Stimulated activated naive CD8-positive, alpha-beta T cell treated with anti-CD3 and anti-CD28 coated beads, Interleukin-15, amount 100 ng/mL, for 72 hours (primary cell): Measurements from ENCODE around the gene TBL1Y.
A peak's percentile ranks its signal among the peaks of the same experiment; 100 is the strongest.

ENCODE experiments used
- ATAC-seq: fragments of 150-1000 bp; cut with Tn5 transposase; 2 replicates; pipeline ENCODE4 v1.10.0; 2021; ENCODE audit warnings: mild to moderate bottlenecking, moderate library complexity
- DNase-seq, 2 donors: peaks; one replicate each; pipeline ENCODE4 v3.0.0; 2021 to 2022
- H3K27ac Mint-ChIP-seq, 2 donors: one replicate each; pipeline ENCODE4 v1.8.0; 2022; ENCODE audit warnings: mild to moderate bottlenecking in 2 of 2, mixed read lengths in 2 of 2, moderate library complexity in 2 of 2
- H3K27me3 Mint-ChIP-seq: one replicate; pipeline ENCODE4 v1.8.0; 2022; ENCODE audit warnings: mixed read lengths
- H3K4me1 Mint-ChIP-seq: one replicate; pipeline ENCODE4 v1.8.0; 2022; ENCODE audit warnings: mild to moderate bottlenecking, mixed read lengths
- H3K4me3 Mint-ChIP-seq, 2 donors: one replicate each; pipeline ENCODE4 v1.8.0; 2022; ENCODE audit warnings: mild to moderate bottlenecking in 2 of 2, mixed read lengths in 2 of 2, moderate library complexity in 1 of 2
- H3K9me3 Mint-ChIP-seq, 2 donors: one replicate each; pipeline ENCODE4 v1.8.0; 2022; ENCODE audit warnings: mixed read lengths in 2 of 2

TBL1Y gene

DNA sequence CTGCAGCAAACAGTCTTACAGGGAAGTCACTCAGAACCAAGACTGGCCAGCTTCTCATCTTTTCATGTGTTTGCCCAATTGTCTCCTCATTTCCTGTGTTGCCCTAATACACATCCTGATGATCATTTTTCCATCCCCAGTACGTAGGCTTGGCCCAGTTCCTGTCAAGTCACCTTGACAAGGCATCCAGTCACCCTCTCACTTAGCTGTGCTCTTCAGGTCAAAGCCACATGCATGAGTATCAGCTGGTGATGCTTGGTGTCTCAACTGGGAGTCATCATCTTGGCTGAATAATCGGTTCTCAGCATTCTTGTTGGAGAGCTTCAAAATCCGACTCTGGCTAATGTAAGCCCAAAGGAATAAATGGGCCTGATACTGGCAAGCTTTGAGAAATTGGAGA, 186.5 kb downstream of the TBL1Y start:
- H3K4me1 Mint-ChIP-seq, result peaks cover 2% of the 10 kb centered on the region
- H3K9me3 Mint-ChIP-seq, result no peaks in the 10 kb centered on the region
- H3K27ac Mint-ChIP-seq, result no peak overlapping the region
- no peak for ATAC-seq
- DNase-seq, result no peak
- no peaks in the 10 kb centered on the region for H3K27me3 Mint-ChIP-seq
- H3K4me3 Mint-ChIP-seq, result no peak overlapping the region

DNA sequence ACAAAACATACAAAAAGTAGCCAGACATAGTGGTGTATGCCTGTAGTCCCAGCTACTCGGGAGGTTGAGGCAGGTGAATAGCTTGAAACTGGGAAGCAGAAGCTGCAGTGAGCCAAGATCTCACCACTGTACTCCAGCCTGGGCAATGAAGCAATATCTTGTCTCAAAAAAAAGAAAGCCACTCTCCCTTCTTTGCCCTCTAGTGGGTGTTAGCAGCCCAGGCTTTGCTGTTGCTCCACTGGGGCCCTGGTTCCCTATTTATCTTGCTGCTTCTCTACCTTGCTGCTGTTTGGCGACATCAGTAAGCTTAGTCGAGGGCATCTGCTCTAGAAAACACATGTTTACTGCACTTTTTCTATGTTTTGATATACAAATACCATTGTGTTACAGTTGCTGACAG, 189.2 kb downstream of the TBL1Y start:
- H3K9me3 Mint-ChIP-seq, result no peaks in the 10 kb centered on the region
- no peak for DNase-seq
- no peaks in the 10 kb centered on the region for H3K27me3 Mint-ChIP-seq
- peak; percentile 37 for ATAC-seq
- H3K4me3 Mint-ChIP-seq, result no peak overlapping the region
- H3K4me1 Mint-ChIP-seq, result peaks cover 7% of the 10 kb centered on the region
- no peak overlapping the region for H3K27ac Mint-ChIP-seq

DNA sequence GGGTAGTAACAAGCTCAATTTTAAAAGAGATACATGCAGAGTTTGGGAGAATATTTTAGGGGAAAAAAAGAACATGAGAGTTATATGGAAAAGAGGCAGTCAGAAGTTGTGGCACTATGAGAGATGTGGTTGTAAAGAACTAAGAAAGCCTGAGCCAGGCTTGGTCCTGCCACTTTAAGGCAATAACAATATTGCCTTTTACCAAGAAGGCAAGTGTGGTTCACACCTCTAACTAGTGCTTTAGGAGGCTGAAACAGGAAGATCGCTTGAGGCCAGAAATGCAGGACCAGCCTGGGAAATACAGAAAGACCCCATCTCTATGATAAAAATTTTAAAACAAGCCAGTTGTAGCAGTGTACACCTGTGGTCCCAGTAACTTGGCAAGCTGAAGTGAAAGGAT, 192.2 kb downstream of the TBL1Y start:
- peaks cover 18% of the 10 kb centered on the region for H3K4me1 Mint-ChIP-seq
- H3K27ac Mint-ChIP-seq, result peak overlapping the region in 1 of 2 donors; percentile 0
- H3K9me3 Mint-ChIP-seq, result no peaks in the 10 kb centered on the region
- ATAC-seq, result no peak
- no peak for DNase-seq
- H3K4me3 Mint-ChIP-seq, result no peak overlapping the region
- no peaks in the 10 kb centered on the region for H3K27me3 Mint-ChIP-seq

DNA sequence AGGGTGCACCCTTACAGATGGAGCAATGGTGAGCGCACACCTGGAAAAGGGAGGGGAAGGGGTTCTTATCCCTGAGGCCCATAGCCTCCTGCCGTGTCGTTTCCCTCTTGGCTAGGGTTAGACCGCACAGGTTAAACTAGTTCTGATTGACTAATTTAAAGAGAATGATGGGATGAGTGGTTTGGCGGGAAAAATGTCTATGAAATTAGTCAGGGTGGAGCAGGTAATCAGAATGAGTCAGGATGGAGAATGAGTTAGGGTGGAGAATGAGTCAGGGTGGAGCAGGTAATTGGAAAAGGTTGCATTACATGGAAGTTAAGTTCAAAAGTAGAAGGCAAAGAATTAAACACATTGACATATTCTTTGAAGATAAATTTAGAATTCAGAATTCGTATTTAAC, 196.7 kb downstream of the TBL1Y start:
- Mint-ChIP-seq H3K27ac (peak overlapping the region in 1 of 2 donors; percentile 16), H3K4me1 (peaks cover 25% of the 10 kb centered on the region), H3K4me3 (no peak overlapping the region), H3K9me3 (no peaks in the 10 kb centered on the region), H3K27me3 (no peaks in the 10 kb centered on the region)
- ATAC-seq (peak; percentile 51), DNase-seq (no peak)

DNA sequence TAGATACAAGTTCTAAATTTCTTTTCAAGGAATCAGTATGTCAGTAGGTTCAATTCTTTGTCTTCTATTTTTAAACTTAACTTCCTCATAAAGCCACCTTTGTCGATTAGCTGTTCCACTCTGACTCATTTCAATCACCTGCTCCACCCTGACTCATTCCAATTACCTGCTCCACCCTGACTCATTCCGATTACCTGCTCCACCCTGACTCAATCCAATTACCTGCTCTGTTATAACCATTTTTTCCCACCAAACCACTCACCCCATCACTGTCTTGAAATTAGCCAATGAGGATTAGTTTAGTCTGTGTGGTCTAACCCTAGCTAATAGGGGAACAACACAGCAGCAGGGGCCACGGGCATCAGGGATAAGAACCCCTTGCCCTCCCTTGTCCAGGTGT, 199.6 kb downstream of the TBL1Y start:
- ATAC-seq (no peak), DNase-seq (no peak)
- H3K9me3 Mint-ChIP-seq, result no peaks in the 10 kb centered on the region
- H3K27me3 Mint-ChIP-seq, result no peaks in the 10 kb centered on the region
- peak overlapping the region in 1 of 2 donors; percentile 6 for H3K27ac Mint-ChIP-seq
- peaks cover 21% of the 10 kb centered on the region for H3K4me1 Mint-ChIP-seq
- no peak overlapping the region for H3K4me3 Mint-ChIP-seq

DNA sequence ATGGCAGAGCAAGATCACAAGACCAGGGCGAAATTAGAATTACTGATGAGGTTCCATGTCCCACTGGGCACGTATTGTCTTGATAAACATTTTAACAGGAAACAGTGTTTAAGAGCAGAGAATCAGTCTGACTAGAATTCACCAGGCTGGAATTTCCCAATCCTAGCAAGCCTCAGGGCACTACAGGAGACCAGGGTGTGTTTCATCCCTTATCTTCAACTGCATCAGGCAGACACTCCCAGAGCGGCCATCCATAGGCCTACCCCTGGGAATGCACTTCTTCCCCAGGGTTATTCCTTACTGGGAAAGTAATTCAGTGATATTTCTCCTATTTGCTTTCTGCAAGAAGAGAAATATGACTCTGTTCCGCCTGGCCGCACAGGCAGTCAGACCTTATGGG, 205.4 kb downstream of the TBL1Y start:
- no peak overlapping the region for H3K4me3 Mint-ChIP-seq
- H3K9me3 Mint-ChIP-seq, result no peaks in the 10 kb centered on the region
- no peak for ATAC-seq
- no peak for DNase-seq
- H3K4me1 Mint-ChIP-seq, result no peaks in the 10 kb centered on the region
- no peak overlapping the region for H3K27ac Mint-ChIP-seq
- H3K27me3 Mint-ChIP-seq, result no peaks in the 10 kb centered on the region

DNA sequence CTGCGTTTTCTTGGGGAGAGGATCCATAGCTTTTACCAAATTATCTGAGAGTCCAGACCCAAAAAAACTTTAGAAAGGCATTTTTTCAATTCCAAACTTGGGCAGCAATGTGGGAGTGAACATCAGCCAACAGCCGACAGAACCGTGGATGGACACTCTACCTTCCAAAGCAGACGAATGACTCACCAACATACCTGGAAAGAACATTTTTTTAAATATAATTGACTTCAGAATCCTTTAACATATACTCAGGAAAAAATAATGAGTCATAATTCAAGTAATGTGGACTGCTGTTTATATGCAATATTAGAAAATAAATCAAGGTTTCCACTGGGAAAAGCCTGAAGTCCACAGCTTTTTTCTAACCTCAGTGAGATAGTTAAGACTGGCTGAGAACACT, 211.7 kb downstream of the TBL1Y start:
- no peak for ATAC-seq
- no peak overlapping the region for H3K4me3 Mint-ChIP-seq
- H3K27ac Mint-ChIP-seq, result peak overlapping the region in 1 of 2 donors; percentile 47
- no peak for DNase-seq
- H3K9me3 Mint-ChIP-seq, result no peaks in the 10 kb centered on the region
- no peaks in the 10 kb centered on the region for H3K27me3 Mint-ChIP-seq
- no peaks in the 10 kb centered on the region for H3K4me1 Mint-ChIP-seq

DNA sequence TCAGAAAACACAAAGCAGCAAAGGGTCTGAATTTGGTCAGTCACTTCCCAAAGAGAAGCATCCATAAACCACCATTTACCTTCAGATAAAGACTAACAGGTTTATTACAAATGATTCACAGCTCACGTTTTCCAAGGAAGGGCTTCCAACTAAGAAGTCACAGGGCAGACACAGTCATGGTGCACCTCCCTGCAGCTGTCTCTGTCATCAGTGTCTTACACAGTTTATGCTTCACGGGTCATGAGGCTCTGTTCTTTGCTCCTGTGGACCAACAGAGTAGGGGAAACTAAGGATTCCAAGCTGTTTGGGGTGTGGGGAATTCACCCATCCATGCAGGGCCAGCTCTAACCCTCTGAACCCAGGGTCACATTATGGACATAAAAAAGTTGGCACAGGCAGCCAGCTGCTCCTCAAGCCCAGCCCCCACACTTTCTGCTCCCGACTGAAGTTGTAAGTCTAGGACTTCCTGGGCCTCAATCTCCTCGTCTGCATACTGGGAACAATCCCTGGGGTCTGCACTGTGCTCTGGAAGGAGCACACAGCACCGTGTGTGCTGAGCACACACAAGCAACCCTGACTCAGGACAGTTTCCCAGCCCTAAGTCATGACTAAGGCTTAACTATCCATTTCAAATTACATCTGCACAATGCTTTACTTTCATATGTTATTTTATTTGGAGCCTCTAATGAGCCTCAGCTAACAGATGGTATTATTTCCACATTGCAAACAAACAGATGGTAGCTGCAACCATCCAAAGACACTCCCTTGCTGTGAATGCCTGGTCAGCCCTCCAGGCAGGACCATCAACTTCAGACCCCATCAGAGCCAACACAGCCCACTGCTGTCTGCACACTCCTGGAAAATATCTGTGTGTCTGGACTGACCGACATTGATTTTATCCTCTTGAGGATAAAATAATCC, 214.9 kb downstream of the TBL1Y start:
- no peak for ATAC-seq
- H3K4me3 Mint-ChIP-seq, result no peak overlapping the region
- no peak for DNase-seq
- H3K27ac Mint-ChIP-seq, result peak overlapping the region in 1 of 2 donors; percentile 52
- no peaks in the 10 kb centered on the region for H3K9me3 Mint-ChIP-seq
- H3K4me1 Mint-ChIP-seq, result no peaks in the 10 kb centered on the region
- H3K27me3 Mint-ChIP-seq, result no peaks in the 10 kb centered on the region

DNA sequence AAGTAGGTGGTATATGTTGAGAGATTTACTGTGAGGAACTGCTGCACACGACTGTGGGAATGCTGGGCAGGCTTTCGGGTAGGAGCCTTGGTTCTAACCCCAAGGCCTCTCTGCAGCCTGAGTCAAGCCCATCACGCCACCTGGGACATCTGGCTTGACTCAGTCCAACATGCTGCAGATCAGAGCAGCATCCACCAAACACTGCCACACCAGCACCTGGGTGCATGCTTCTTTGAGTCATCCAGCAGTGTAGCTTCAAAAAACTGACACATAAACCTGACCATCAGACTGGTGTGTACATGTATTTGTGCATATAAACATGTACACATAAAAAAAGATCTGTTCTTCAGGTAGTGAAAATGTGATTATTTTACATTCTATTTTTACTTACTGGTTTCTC, 217.7 kb downstream of the TBL1Y start:
- no peaks in the 10 kb centered on the region for H3K9me3 Mint-ChIP-seq
- no peaks in the 10 kb centered on the region for H3K27me3 Mint-ChIP-seq
- no peak for DNase-seq
- H3K4me1 Mint-ChIP-seq, result no peaks in the 10 kb centered on the region
- H3K4me3 Mint-ChIP-seq, result no peak overlapping the region
- no peak for ATAC-seq
- no peak overlapping the region for H3K27ac Mint-ChIP-seq
